Bronchial epithelial cell (primary cell): ENCODE results near the gene ZDHHC8. TPM values are rescaled to one million over a fixed set of nuclear protein-coding genes. Genes with fewer than 3 reads are reported as not detected.

ENCODE experiments used
- DNase-seq: peaks from one replicate; pipeline ENCODE4 v3.0.0-alpha.2; 2010; ENCODE audit warnings: low read depth
- FAIRE-seq: peaks from 2 replicates; lab custom pipeline; 2011; peaks lifted over from hg19 to GRCh38; lab: Jason Lieb, UNC
- H3K27me3 ChIP-seq: 2 replicates; pipeline ENCODE4 v1.5.1; 2011; ENCODE audit warnings: low read length; ENCODE audit not compliant: control insufficient read depth, insufficient read depth
- H3K36me3 ChIP-seq: 2 replicates; pipeline ENCODE4 v1.5.1; 2011; ENCODE audit warnings: low read length; ENCODE audit not compliant: control insufficient read depth, insufficient read depth
- H3K4me3 ChIP-seq: 2 replicates; pipeline ENCODE4 v1.5.1; 2011; ENCODE audit warnings: mild to moderate bottlenecking, low read depth, low read length, control low read depth
- total RNA-seq: library from RNA; depleted of rRNA; stranded (reverse); fragments of >200 nt; gene quantifications from 2 replicates; pipeline ENCODE4 v1.2.1, GENCODE V29; 2014
- TF ChIP-seq, protein P1 (sequence below): IDR thresholded peaks from 2 replicates; pipeline ENCODE4 v1.5.1; 2011; ENCODE audit warnings: mild to moderate bottlenecking, moderate library complexity, low read length, control low read depth, inconsistent platforms; ENCODE audit not compliant: insufficient read depth, severe bottlenecking

The ZDHHC8 gene
- total RNA-seq, 1 donor from 2014 or later, result 6.6 TPM

DNA sequence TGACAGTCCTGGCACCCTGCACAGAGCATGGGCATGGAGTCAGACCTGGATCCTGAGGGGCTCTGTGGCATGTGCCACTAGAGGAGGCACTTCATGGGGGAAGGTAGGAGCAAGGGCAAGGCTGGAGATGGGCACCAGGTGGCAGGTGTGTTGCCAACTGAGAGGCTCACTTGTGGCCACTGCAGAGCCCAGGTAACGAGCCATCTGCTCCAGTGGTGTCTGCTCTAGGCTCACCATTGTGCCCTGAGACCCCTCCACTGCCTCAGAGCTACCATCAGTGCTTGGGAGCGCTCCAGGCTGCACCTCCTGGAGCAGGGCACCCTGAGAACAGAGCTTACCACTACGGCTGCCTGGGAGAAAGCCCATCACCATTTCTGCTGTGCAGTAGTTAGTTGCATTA is 1.3 kb upstream of the ZDHHC8 start:
- peak; percentile 15 for DNase-seq
- no peaks in the 10 kb centered on the region for H3K27me3 ChIP-seq
- FAIRE-seq, result no peak
- H3K4me3 ChIP-seq, result no peak overlapping the region
- TF ChIP-seq, protein P1, sequence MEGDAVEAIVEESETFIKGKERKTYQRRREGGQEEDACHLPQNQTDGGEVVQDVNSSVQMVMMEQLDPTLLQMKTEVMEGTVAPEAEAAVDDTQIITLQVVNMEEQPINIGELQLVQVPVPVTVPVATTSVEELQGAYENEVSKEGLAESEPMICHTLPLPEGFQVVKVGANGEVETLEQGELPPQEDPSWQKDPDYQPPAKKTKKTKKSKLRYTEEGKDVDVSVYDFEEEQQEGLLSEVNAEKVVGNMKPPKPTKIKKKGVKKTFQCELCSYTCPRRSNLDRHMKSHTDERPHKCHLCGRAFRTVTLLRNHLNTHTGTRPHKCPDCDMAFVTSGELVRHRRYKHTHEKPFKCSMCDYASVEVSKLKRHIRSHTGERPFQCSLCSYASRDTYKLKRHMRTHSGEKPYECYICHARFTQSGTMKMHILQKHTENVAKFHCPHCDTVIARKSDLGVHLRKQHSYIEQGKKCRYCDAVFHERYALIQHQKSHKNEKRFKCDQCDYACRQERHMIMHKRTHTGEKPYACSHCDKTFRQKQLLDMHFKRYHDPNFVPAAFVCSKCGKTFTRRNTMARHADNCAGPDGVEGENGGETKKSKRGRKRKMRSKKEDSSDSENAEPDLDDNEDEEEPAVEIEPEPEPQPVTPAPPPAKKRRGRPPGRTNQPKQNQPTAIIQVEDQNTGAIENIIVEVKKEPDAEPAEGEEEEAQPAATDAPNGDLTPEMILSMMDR, result peak; percentile 58
- H3K36me3 ChIP-seq, result peaks cover 10% of the 10 kb centered on the region

DNA sequence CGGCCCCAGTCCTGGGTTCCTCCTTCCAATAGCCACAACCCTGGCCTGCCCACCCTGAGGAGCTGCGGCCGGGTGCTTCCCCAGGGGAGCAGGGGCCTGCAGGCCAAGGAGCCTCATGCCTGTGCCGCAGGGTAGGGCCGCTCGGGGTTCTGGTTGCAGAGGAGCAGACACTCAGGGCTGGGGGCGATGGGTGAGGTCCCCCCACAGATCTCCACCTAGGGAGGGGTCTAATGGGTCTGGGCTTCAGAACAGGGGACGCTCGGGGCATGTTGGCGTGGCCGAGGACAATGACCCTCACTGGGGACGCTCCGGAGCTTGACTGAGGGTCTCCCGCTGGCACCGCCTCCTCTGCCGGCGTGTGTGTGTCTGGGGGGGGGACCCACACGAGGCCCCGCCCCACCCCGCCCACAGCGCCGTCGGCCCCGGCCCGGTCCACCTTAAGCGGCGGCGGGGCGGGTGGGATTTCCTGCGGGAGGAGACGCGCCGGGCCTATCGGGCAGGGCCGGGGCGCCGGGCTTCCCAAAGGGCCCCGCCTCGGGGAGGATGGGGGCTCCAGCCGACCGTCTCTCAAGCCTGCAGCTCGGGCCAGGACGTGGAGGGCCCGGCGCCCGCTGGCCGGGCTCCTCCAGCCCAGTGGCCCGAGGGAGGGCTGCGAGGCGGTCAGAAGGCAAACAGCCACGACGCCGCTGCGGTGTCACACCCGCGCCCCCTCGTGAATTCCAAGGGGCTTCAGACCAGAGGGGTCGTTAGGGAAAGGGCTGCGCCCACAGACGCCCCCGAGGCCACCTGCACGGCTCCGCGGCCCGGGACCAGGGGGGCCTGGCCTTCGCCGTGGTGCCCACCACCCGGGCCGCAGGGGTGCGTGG is 640 bp upstream of the ZDHHC8 start:
- peak; percentile 33 for DNase-seq
- no peak for FAIRE-seq
- peaks cover 5% of the 10 kb centered on the region for H3K36me3 ChIP-seq
- TF ChIP-seq, protein P1, result no peak
- peak overlapping the region; percentile 75 for H3K4me3 ChIP-seq
- H3K27me3 ChIP-seq, result no peaks in the 10 kb centered on the region

DNA sequence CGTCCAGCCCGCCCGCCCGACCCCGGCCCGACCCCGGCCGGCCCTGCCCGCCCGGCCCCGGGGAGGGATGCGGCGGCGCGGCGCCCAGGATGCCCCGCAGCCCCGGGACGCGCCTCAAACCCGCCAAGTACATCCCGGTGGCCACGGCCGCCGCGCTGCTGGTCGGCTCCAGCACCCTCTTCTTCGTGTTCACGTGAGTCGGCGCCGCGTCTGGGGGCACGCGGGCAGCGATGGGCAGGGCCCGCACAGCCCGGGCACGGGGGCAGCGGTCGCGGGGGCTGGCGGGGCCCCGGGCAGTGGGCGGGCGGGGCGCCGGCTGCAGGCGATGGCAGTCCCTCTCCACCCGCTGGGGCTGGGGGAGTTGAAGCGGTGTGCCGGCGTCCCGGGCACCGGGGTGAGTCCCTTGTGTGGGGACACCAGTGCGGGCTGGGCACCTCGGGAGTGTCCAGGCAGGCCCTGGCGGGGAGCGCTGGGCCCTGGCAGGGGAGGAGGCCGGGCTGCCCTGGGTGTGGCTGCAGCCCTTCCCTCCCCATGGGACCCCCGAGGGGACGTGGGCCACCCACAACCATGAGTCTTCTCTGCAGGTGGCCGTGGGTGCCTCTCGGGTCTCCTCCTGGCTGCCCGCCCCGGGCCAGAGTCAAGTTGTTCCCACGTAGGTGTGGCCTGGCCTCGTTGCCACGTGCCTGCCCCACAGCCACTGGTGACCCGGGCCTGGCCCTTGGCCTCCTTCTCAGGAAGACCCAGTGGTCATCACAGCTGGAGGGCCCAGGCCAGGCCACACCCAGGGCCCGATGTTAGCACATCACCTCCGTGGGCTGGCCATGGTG is 468 bp downstream of the ZDHHC8 start:
- H3K36me3 ChIP-seq, result peaks cover 4% of the 10 kb centered on the region
- DNase-seq (no peak), FAIRE-seq (no peak)
- TF ChIP-seq, protein P1, result no peak
- H3K4me3 ChIP-seq, result peak overlapping the region; percentile 75
- H3K27me3 ChIP-seq, result no peaks in the 10 kb centered on the region

DNA sequence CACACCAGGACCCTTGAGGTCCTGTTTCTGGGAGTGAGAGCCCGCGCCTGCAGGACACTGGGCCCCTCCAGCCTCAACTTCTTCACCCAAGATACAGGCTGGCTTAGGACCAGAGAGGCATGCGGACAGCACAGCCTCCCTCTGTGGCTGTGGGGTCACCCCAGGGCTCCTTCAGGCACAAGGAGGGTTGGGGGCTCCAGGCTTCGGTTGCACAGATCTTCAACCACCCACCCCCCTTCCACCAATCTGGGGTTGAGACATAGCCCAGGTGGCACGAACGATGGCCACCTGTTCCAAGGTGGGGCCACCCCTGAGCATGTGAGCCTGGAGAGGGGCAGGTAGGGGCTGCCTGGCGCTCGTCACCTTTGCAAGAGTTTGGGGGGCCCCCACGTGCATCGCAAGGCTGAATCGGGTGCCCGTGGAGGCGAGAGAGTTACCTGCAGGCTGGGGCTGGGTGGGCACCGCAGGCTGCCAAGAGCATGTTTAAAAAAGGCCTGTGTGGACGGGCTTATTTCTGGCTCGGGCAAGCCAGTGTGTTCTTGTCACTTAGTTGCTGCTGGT is 1.2 kb downstream of the ZDHHC8 start:
- FAIRE-seq (no peak), DNase-seq (no peak)
- Histone ChIP-seq H3K4me3 (peak overlapping the region; percentile 75), H3K36me3 (no peaks in the 10 kb centered on the region), H3K27me3 (no peaks in the 10 kb centered on the region)
- TF ChIP-seq, protein P1, result no peak

DNA sequence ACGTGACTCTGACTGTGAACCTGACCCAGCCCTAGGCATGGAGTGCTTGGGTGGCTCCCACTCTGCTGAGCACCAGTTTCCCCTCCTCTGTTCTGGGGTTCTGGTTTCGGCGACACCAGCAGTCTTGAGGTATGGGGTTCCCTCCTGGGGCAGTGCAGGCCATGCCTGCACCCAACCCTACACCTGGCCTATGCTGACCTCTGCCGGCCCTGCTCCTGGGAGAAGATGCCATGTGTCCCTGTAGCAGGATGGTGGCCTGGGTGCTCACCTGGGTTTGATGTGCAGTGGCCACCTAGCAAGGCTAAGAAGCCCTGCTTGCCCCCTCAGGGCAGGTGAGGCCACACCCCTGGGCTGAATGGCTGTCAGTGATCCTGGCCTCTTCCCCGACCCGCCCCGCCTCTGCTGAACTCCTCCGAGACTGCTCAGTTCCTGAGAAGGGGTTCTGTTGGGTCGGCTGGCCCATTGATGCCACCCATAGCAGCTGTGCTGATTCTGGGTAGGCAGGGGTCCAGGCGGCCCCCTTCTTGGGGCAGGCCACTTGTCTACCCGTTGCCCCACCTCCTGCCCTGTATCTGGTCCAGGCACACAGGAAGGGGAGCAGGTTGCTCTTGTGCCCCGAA is 2.4 kb downstream of the ZDHHC8 start:
- no peaks in the 10 kb centered on the region for H3K27me3 ChIP-seq
- DNase-seq (no peak), FAIRE-seq (no peak)
- no peaks in the 10 kb centered on the region for H3K36me3 ChIP-seq
- no peak overlapping the region for H3K4me3 ChIP-seq
- TF ChIP-seq, protein P1, result no peak
